HEK293 (cell line): Measurements from ENCODE around the gene GSTM5.

ENCODE experiments used
- CTCF ChIA-PET: fragments of 350-600 bp; formaldehyde crosslinking; extraction: SDS; loops from one replicate; lab custom pipeline; 2021; ENCODE audit warnings: antibody characterized with exemption; lab: Yijun Ruan, JAX
- POLR2A ChIA-PET: fragments of 300-600 bp; formaldehyde crosslinking; extraction: SDS; loops from one replicate; lab custom pipeline; 2020; ENCODE audit warnings: antibody characterized with exemption, inconsistent platforms; lab: Yijun Ruan, JAX
- H3K27ac ChIP-seq: fragments of 200-500 bp; sonication (Bioruptor generic); 2 replicates; pipeline ENCODE4 v1.5.1; 2014; ENCODE audit warnings: low read depth, low read length, control low read depth, inconsistent platforms; ENCODE audit errors: extremely low read depth
- H3K36me3 ChIP-seq, 2 experiments: fragments of 200-500 bp in 1 of 2; sonication (Bioruptor generic) in 1 of 2; 1 replicate in 1 of 2; 2 replicates in 1 of 2; pipeline ENCODE4 v1.5.1; 2014 to 2017; ENCODE audit warnings: inconsistent platforms in 2 of 2, low read length in 2 of 2; ENCODE audit not compliant: control insufficient read depth in 2 of 2, insufficient read depth in 1 of 2
- H3K4me1 ChIP-seq: fragments of 200-500 bp; sonication (Bioruptor generic); 2 replicates; pipeline ENCODE4 v1.5.1; 2014; ENCODE audit warnings: mild to moderate bottlenecking, low read length, inconsistent platforms; ENCODE audit not compliant: control insufficient read depth, insufficient read depth
- H3K4me3 ChIP-seq: 2 replicates; pipeline ENCODE4 v1.5.1; 2011; ENCODE audit warnings: low read depth, mild to moderate bottlenecking, control low read depth, low read length, moderate library complexity
- H3K9me3 ChIP-seq: fragments of 200-500 bp; sonication (Bioruptor generic); 2 replicates; pipeline ENCODE4 v1.5.1; 2014; ENCODE audit warnings: low read depth, low read length, inconsistent platforms; ENCODE audit not compliant: control insufficient read depth, insufficient read depth
- GLI4 ChIP-seq: fragments of 450-650 bp; formaldehyde crosslinking; IDR thresholded peaks from 2 replicates; pipeline ENCODE4 v1.5.1; 2016; ENCODE audit warnings: missing biosample characterization, missing genetic modification characterization
- HOXD13 ChIP-seq: sonication (generic); formaldehyde crosslinking; IDR thresholded peaks from 2 replicates; pipeline ENCODE4 v1.8.0; 2022; ENCODE audit warnings: missing genetic modification reagents, borderline replicate concordance
- KLF1 ChIP-seq: fragments of 450-650 bp; formaldehyde crosslinking; IDR thresholded peaks from 2 replicates; pipeline ENCODE4 v1.5.1; 2016; ENCODE audit warnings: missing biosample characterization, missing genetic modification characterization
- MZF1 ChIP-seq: fragments of 450-650 bp; formaldehyde crosslinking; IDR thresholded peaks from 2 replicates; pipeline ENCODE4 v1.5.1; 2017; ENCODE audit warnings: missing biosample characterization, missing genetic modification characterization, borderline replicate concordance
- OVOL3 ChIP-seq: fragments of 450-650 bp; formaldehyde crosslinking; IDR thresholded peaks from 2 replicates; pipeline ENCODE4 v1.5.1; 2016; ENCODE audit warnings: missing biosample characterization, missing genetic modification characterization
- PATZ1 ChIP-seq: fragments of 450-650 bp; formaldehyde crosslinking; IDR thresholded peaks from 2 replicates; pipeline ENCODE4 v1.5.1; 2016; ENCODE audit warnings: missing biosample characterization, missing genetic modification characterization
- SP2 ChIP-seq: fragments of 450-650 bp; formaldehyde crosslinking; IDR thresholded peaks from 2 replicates; pipeline ENCODE4 v1.5.1; 2016; ENCODE audit warnings: missing biosample characterization, missing genetic modification characterization
- SP3 ChIP-seq: fragments of 450-650 bp; formaldehyde crosslinking; IDR thresholded peaks from 2 replicates; pipeline ENCODE4 v1.5.1; 2016; ENCODE audit warnings: missing biosample characterization, missing genetic modification characterization
- WT1 ChIP-seq: fragments of 450-650 bp; formaldehyde crosslinking; IDR thresholded peaks from 2 replicates; pipeline ENCODE4 v1.5.1; 2016; ENCODE audit warnings: missing biosample characterization, missing genetic modification characterization
- YY1 ChIP-seq: fragments of 450-650 bp; formaldehyde crosslinking; IDR thresholded peaks from 2 replicates; pipeline ENCODE4 v1.5.1; 2018; ENCODE audit warnings: missing biosample characterization, missing genetic modification characterization
- ZBTB49 ChIP-seq: fragments of 450-650 bp; formaldehyde crosslinking; IDR thresholded peaks from 2 replicates; pipeline ENCODE4 v1.5.1; 2016; ENCODE audit warnings: missing biosample characterization, missing genetic modification characterization, low read depth
- ZNF10 ChIP-seq: fragments of 450-650 bp; formaldehyde crosslinking; IDR thresholded peaks from 2 replicates; pipeline ENCODE4 v1.5.1; 2017; ENCODE audit warnings: missing biosample characterization, missing genetic modification characterization
- ZNF138 ChIP-seq: fragments of 450-650 bp; formaldehyde crosslinking; IDR thresholded peaks from 2 replicates; pipeline ENCODE4 v1.5.1; 2016; ENCODE audit warnings: missing biosample characterization, missing genetic modification characterization, borderline replicate concordance
- ZNF302 ChIP-seq: fragments of 450-650 bp; formaldehyde crosslinking; IDR thresholded peaks from 2 replicates; pipeline ENCODE4 v1.5.1; 2016; ENCODE audit warnings: missing biosample characterization, missing genetic modification characterization, low read depth
- ZNF416 ChIP-seq: fragments of 450-650 bp; formaldehyde crosslinking; IDR thresholded peaks from 2 replicates; pipeline ENCODE4 v1.5.1; 2016; ENCODE audit warnings: missing biosample characterization, missing genetic modification characterization
- ZNF548 ChIP-seq: fragments of 450-650 bp; formaldehyde crosslinking; IDR thresholded peaks from 2 replicates; pipeline ENCODE4 v1.5.1; 2016; ENCODE audit warnings: missing biosample characterization, missing genetic modification characterization
- ZNF585B ChIP-seq: fragments of 450-650 bp; formaldehyde crosslinking; IDR thresholded peaks from 2 replicates; pipeline ENCODE4 v1.5.1; 2016; ENCODE audit warnings: missing biosample characterization, missing genetic modification characterization
- ZNF621 ChIP-seq: fragments of 450-650 bp; formaldehyde crosslinking; IDR thresholded peaks from 2 replicates; pipeline ENCODE4 v1.5.1; 2017; ENCODE audit warnings: missing biosample characterization, missing genetic modification characterization
- ZNF629 ChIP-seq: fragments of 450-650 bp; formaldehyde crosslinking; IDR thresholded peaks from 2 replicates; pipeline ENCODE4 v1.5.1; 2017; ENCODE audit warnings: missing biosample characterization, missing genetic modification characterization
- ZNF664 ChIP-seq: fragments of 450-650 bp; formaldehyde crosslinking; IDR thresholded peaks from 2 replicates; pipeline ENCODE4 v1.5.1; 2016; ENCODE audit warnings: missing biosample characterization, missing genetic modification characterization
- ZNF670 ChIP-seq: fragments of 450-650 bp; formaldehyde crosslinking; IDR thresholded peaks from 2 replicates; pipeline ENCODE4 v1.5.1; 2016; ENCODE audit warnings: missing biosample characterization, missing genetic modification characterization, low read depth
- ZNF777 ChIP-seq: fragments of 450-650 bp; formaldehyde crosslinking; IDR thresholded peaks from 2 replicates; pipeline ENCODE4 v1.5.1; 2017; ENCODE audit warnings: missing biosample characterization, missing genetic modification characterization, borderline replicate concordance
- ZNF785 ChIP-seq: fragments of 450-650 bp; formaldehyde crosslinking; IDR thresholded peaks from 2 replicates; pipeline ENCODE4 v1.5.1; 2016; ENCODE audit warnings: missing biosample characterization, missing genetic modification characterization
- ZNF791 ChIP-seq: fragments of 450-650 bp; formaldehyde crosslinking; IDR thresholded peaks from 2 replicates; pipeline ENCODE4 v1.5.1; 2016; ENCODE audit warnings: missing biosample characterization, missing genetic modification characterization
- ZNF837 ChIP-seq: fragments of 450-650 bp; formaldehyde crosslinking; IDR thresholded peaks from 2 replicates; pipeline ENCODE4 v1.5.1; 2016; ENCODE audit warnings: missing biosample characterization, missing genetic modification characterization

GSTM5 gene

GRCh38 chr1:109760581-109761226 is 48.7 kb downstream of the GSTM5 start:
- ChIA-PET CTCF (interaction anchor here (0.6 to 0.7 kb wide), 2 partner anchors 132 to 217 kb away, joined by 3 to 4 read pairs; no protein-coding TSS in a partner anchor), POLR2A (interaction anchor here (0.7 kb wide), 1 partner anchor 34 kb away, joined by 5 read pairs; no protein-coding TSS in a partner anchor)
- H3K36me3 ChIP-seq, result no peaks in the 10 kb centered on the region
- no peak overlapping the region for H3K27ac ChIP-seq
- H3K9me3 ChIP-seq, result no peaks in the 10 kb centered on the region
- no peak overlapping the region for H3K4me3 ChIP-seq
- H3K4me1 ChIP-seq, result no peaks in the 10 kb centered on the region
- TF ChIP-seq ZNF585B (tag by site-specific recombination) (no peak), ZBTB49 (tag by site-specific recombination) (no peak), ZNF777 (tag by site-specific recombination) (no peak), ZNF621 (tag by site-specific recombination) (no peak), ZNF548 (tag by site-specific recombination) (no peak)

- CTCF ChIA-PET, result interaction anchor here (0.6 kb wide), 2 partner anchors 111 to 236 kb away, joined by 3 read pairs; no protein-coding TSS in a partner anchor
- no peak overlapping the region for H3K27ac ChIP-seq
- no peaks in the 10 kb centered on the region for H3K4me1 ChIP-seq
- TF ChIP-seq ZNF791 (tag by site-specific recombination), result no peak
- no peak for TF ChIP-seq WT1 (tag by site-specific recombination)
- TF ChIP-seq ZNF302 (tag by site-specific recombination), result no peak
- TF ChIP-seq ZNF670, result no peak
- TF ChIP-seq SP2 (tag by site-specific recombination), result no peak
- TF ChIP-seq ZNF837 (tag by site-specific recombination), result no peak
- no peak for TF ChIP-seq KLF1 (tag by site-specific recombination)
- no peak for TF ChIP-seq ZNF10 (tag by site-specific recombination)
- no peak for TF ChIP-seq ZNF664 (tag by site-specific recombination)
- TF ChIP-seq ZNF138 (tag by site-specific recombination), result no peak
- no peak for TF ChIP-seq YY1
- no peak for TF ChIP-seq SP3 (tag by site-specific recombination)
- no peak for TF ChIP-seq HOXD13
- no peak for TF ChIP-seq MZF1
- TF ChIP-seq ZNF416, result no peak
- TF ChIP-seq GLI4 (tag by site-specific recombination), result no peak
- TF ChIP-seq PATZ1 (tag by site-specific recombination), result no peak
- no peak for TF ChIP-seq ZNF785 (tag by site-specific recombination)
- no peak for TF ChIP-seq OVOL3
- TF ChIP-seq ZNF629, result no peak
- no peaks in the 10 kb centered on the region for H3K9me3 ChIP-seq
- H3K4me3 ChIP-seq, result no peak overlapping the region
- POLR2A ChIA-PET, result no interaction called here
- no peaks in the 10 kb centered on the region for H3K36me3 ChIP-seq
Observed at GRCh38 chr1:109761227-109762038, 49.4 kb downstream of the GSTM5 start.
